HG02884 (cell line): Measurements from ENCODE around the gene MYO1B.

Experiments
- ATAC-seq: cut with Tn5 transposase; IDR thresholded peaks from one replicate; pipeline ENCODE4 v1.9.1; 2021; ENCODE audit warnings: mild to moderate bottlenecking, moderate library complexity; ENCODE audit not compliant: unreplicated experiment

MYO1B gene

GRCh38 chr2:191355170-191355758 is 110.1 kb downstream of the MYO1B start:
- no peak for ATAC-seq

GRCh38 chr2:191357678-191358077 is 112.5 kb downstream of the MYO1B start:
- ATAC-seq, result no peak

- ATAC-seq, result no peak
These were observed 113.3 kb downstream of the MYO1B start for GRCh38 chr2:191358325-191359025.

GRCh38 chr2:191359133-191359532 is 113.9 kb downstream of the MYO1B start:
- ATAC-seq, result no peak

- no peak for ATAC-seq
These were observed 115.7 kb downstream of the MYO1B start for GRCh38 chr2:191360918-191361317.

- ATAC-seq, result no peak
These were observed 117.6 kb downstream of the MYO1B start for GRCh38 chr2:191362841-191363240.

GRCh38 chr2:191363267-191363666 is 118.1 kb downstream of the MYO1B start:
- no peak for ATAC-seq

- ATAC-seq, result no peak
These were observed 119.9 kb downstream of the MYO1B start for GRCh38 chr2:191365089-191365488.

GRCh38 chr2:191366199-191366598 is 121.0 kb downstream of the MYO1B start:
- no peak for ATAC-seq

GRCh38 chr2:191369034-191369433 is 123.8 kb downstream of the MYO1B start:
- ATAC-seq, result no peak

GRCh38 chr2:191374366-191374765 is 129.2 kb downstream of the MYO1B start:
- no peak for ATAC-seq

GRCh38 chr2:191374939-191375338 is 129.7 kb downstream of the MYO1B start:
- ATAC-seq, result no peak

- peak; percentile 84 for ATAC-seq
These were observed 131.9 kb downstream of the MYO1B start for GRCh38 chr2:191376981-191377629.

- no peak for ATAC-seq
These were observed 134.2 kb downstream of the MYO1B start for GRCh38 chr2:191379375-191379774.

- ATAC-seq, result no peak
These were observed 137.6 kb downstream of the MYO1B start for GRCh38 chr2:191382801-191383200.

- no peak for ATAC-seq
These were observed 138.3 kb downstream of the MYO1B start for GRCh38 chr2:191383486-191383885.

- ATAC-seq, result no peak
These were observed 139.6 kb downstream of the MYO1B start for GRCh38 chr2:191384829-191385228.

GRCh38 chr2:191385416-191386160 is 140.4 kb downstream of the MYO1B start:
- ATAC-seq, result no peak

- no peak for ATAC-seq
These were observed 141.8 kb downstream of the MYO1B start for GRCh38 chr2:191386938-191387536.

GRCh38 chr2:191389288-191389687 is 144.1 kb downstream of the MYO1B start:
- no peak for ATAC-seq

- ATAC-seq, result no peak
These were observed 146.0 kb downstream of the MYO1B start for GRCh38 chr2:191391171-191391570.
